Progenitor cell of endocrine pancreas (in vitro differentiated cells): ENCODE measurements around the gene SPIRE1. TPM values are rescaled to one million over a fixed set of nuclear protein-coding genes. Genes with fewer than 3 reads are reported as not detected.
"Not testable (repeated sequence)": the region's sequence is repeated elsewhere in the genome, so short reads cannot be mapped to it uniquely, and the experiment has no call there.

Experiments
- DNase-seq: peaks from one replicate; pipeline ENCODE4 v3.0.0; 2021; ENCODE audit warnings: low spot score; ENCODE audit not compliant: unreplicated experiment
- H3K27ac Mint-ChIP-seq: 2 replicates; pipeline ENCODE4 v1.8.0; 2021; ENCODE audit warnings: mild to moderate bottlenecking, moderate library complexity, mixed read lengths
- H3K27me3 Mint-ChIP-seq: 2 replicates; pipeline ENCODE4 v1.8.0; 2021; ENCODE audit warnings: mixed read lengths
- H3K36me3 Mint-ChIP-seq: 2 replicates; pipeline ENCODE4 v1.8.0; 2022; ENCODE audit warnings: mixed read lengths; ENCODE audit not compliant: insufficient read depth
- H3K4me1 Mint-ChIP-seq: 2 replicates; pipeline ENCODE4 v1.8.0; 2021; ENCODE audit warnings: low read depth, mixed read lengths
- H3K4me3 Mint-ChIP-seq: 2 replicates; pipeline ENCODE4 v1.8.0; 2021; ENCODE audit warnings: low read depth, mild to moderate bottlenecking, moderate library complexity, mixed read lengths
- H3K9me3 Mint-ChIP-seq: 2 replicates; pipeline ENCODE4 v1.8.0; 2021; ENCODE audit warnings: low read depth, mixed read lengths
- total RNA-seq: library from RNA; stranded (reverse); gene quantifications from 2 replicates; pipeline ENCODE4 v1.2.1, GENCODE V29; 2021
- TF ChIP-seq, protein P1 (sequence below): fragments of 200-600 bp; sonication (generic); IDR thresholded peaks from one replicate; pipeline ENCODE4 v1.5.0; 2021; ENCODE audit warnings: antibody characterized with exemption, mild to moderate bottlenecking; ENCODE audit not compliant: unreplicated experiment

Gene SPIRE1
- total RNA-seq, 1 donor from 2014 or later, result 24.6 TPM

DNA sequence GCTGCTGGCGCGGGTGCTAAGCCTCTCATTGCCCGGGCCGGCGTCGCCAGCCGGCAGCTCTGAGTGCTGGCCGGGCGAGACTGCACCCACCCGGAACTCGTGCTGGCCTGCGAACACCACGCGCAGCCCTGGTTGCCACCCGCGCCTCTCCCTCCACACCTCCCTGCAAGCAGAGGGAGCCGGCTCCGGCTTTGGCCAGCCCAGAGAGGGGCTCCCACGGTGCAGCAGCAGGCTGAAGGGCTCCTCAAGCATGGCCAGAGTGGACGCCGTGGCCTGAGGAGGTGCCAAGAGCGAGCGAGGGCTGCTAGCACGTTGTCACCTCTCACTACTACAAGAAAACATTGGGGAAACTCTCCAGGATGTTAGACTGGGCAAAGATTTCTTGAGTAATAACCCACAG is 98.6 kb downstream of the SPIRE1 start:
- TF ChIP-seq, protein P1, sequence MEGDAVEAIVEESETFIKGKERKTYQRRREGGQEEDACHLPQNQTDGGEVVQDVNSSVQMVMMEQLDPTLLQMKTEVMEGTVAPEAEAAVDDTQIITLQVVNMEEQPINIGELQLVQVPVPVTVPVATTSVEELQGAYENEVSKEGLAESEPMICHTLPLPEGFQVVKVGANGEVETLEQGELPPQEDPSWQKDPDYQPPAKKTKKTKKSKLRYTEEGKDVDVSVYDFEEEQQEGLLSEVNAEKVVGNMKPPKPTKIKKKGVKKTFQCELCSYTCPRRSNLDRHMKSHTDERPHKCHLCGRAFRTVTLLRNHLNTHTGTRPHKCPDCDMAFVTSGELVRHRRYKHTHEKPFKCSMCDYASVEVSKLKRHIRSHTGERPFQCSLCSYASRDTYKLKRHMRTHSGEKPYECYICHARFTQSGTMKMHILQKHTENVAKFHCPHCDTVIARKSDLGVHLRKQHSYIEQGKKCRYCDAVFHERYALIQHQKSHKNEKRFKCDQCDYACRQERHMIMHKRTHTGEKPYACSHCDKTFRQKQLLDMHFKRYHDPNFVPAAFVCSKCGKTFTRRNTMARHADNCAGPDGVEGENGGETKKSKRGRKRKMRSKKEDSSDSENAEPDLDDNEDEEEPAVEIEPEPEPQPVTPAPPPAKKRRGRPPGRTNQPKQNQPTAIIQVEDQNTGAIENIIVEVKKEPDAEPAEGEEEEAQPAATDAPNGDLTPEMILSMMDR, result no peak
- Mint-ChIP-seq H3K9me3 (peaks cover 37% of the 10 kb centered on the region), H3K27ac (no peak overlapping the region), H3K36me3 (peaks cover 38% of the 10 kb centered on the region), H3K4me3 (no peak overlapping the region), H3K27me3 (no peaks in the 10 kb centered on the region), H3K4me1 (no peaks in the 10 kb centered on the region)
- DNase-seq, result no peak

DNA sequence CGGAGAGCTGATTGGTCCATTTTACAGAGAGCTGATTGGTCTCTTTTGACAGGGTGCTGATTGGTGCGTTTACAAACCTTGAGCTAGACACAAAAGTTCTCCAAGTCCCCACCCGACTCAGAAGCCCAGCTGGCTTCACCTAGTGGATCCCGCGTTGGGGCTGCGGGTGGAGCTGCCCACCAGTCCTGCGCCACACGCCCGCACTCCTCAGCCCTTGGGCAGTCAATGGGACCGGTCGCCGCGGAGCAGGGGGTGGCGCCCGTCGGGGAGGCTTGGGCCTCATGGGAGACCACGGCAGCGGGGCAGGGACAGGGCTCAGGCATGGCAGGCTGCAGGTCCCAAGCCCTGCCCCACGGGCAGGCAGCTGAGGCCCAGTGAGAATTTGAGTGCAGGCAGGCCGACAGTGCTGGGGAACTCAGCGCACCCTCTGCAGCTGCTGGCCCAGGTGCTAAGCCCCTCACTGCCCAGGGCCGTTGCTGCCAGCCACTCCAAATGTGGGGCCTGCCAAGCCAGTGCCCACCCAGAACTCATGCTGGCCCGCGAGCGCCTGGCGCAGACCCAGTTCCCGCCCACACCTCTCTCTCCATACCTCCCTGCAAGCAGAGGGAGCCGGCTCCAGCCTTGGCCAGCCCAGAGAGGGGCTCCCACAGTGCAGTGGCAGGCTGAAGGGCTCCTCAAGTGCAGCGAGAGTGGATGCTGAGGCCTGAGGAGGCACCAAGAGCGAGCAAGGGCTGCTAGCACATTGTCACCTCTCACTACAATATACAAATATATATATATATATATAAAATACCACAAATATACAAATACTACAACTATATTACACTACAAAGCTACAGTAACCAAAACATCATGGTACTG is 100.7 kb downstream of the SPIRE1 start:
- H3K27me3 Mint-ChIP-seq, result no peaks in the 10 kb centered on the region
- DNase-seq, result no peak
- no peak overlapping the region for H3K27ac Mint-ChIP-seq
- no peaks in the 10 kb centered on the region for H3K4me1 Mint-ChIP-seq
- peaks cover 43% of the 10 kb centered on the region for H3K9me3 Mint-ChIP-seq
- no peak overlapping the region for H3K4me3 Mint-ChIP-seq
- TF ChIP-seq, protein P1, result no peak
- H3K36me3 Mint-ChIP-seq, result peaks cover 44% of the 10 kb centered on the region

DNA sequence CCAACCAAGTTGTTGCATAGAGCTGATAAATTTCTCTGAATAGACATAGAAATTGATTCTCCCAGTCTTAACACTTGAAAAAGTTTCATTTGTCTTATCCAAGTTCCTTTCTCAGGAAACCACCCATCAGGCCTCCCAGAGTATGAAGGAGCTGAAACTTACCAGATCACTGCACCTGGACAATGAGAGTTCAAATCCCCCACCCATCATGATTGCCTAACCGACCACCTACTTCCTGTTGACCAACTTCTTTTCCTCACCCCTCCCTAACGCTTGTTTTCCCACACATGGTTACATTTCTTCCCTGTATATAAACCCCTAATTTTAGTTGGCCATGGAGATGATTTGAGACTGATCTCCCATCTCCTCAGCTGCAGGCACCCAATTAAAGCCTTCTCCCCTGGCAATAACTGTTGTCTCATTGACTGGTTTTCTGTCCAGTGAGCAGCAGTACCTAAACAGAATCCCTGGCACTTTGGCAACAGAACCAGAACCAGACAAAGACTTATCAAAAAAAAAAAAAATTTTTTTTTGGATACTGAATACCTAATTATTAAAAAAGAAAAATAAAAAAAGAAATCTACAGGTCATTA is 103.0 kb downstream of the SPIRE1 start:
- Mint-ChIP-seq H3K9me3 (peaks cover 38% of the 10 kb centered on the region), H3K27ac (no peak overlapping the region), H3K27me3 (no peaks in the 10 kb centered on the region), H3K4me3 (no peak overlapping the region), H3K4me1 (no peaks in the 10 kb centered on the region), H3K36me3 (peaks cover 41% of the 10 kb centered on the region)
- TF ChIP-seq, protein P1, result no peak
- DNase-seq, result no peak

DNA sequence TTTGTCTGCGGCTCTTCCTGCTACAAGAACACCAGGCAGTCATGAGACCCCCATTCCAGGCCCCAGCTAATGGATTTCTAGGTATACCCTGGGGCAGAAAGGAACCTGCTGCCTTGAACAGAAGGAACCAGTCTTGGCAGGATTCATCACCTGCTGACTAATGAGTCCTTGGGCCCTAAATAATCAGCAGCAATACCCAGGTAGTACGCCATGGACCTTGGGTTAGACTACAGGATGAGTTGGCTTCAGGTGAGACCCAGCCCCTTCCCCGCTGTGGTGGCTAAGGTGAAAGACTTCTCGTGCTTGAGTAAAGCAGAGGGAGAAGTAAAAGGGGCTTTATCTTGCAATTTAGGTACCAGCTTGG is 105.0 kb downstream of the SPIRE1 start:
- H3K27me3 Mint-ChIP-seq, result no peaks in the 10 kb centered on the region
- no peak for DNase-seq
- no peaks in the 10 kb centered on the region for H3K4me1 Mint-ChIP-seq
- H3K9me3 Mint-ChIP-seq, result peaks cover 30% of the 10 kb centered on the region
- peaks cover 28% of the 10 kb centered on the region for H3K36me3 Mint-ChIP-seq
- no peak overlapping the region for H3K4me3 Mint-ChIP-seq
- no peak overlapping the region for H3K27ac Mint-ChIP-seq
- TF ChIP-seq, protein P1, result no peak

DNA sequence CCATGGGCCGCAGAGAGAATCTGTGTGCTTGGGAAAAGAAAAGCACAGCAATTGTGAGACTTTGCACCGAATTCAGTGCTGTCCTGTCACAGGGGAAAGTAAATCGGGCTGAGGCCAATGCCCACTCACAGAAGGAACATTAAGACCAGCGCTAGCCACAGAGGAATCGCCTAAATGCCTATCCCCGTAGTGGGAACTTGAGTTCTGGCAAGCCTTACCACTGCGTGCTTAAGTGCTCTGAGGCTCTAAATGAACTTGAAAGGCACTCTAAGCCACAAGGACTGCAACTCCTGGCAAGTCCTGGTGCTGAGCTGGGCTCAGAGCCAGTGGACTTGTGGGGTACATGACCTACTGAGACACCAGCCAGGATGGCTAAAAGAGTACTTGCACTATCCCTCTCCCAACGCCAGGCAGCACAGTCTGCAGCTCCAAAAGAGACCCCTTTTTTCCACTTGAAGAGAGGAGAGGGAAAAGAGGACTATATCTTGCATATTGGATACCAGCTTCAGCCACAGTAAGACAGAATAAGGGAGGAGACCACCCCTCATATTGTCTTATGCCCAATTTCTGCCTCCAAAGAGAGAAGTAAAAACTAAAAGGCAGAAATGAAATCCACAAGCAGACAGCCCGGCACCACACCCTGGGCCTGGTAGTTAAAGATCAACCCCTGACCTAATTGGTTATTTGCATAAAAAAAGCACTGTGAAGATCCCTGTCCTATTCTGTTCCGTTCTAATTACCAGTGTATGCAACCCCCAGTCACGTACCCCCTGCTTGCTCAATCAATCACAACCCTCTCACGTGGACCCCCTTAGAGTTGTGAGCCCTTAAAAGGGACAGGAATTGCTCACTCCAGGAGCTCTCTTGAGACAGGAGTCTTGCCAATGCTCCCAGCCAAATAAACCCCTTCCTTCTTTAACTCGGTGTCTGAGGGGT is 105.7 kb downstream of the SPIRE1 start:
- not testable (repeated sequence) for H3K4me3 Mint-ChIP-seq, H3K27me3 Mint-ChIP-seq, DNase-seq, H3K4me1 Mint-ChIP-seq, H3K27ac Mint-ChIP-seq
- Mint-ChIP-seq H3K36me3 (peaks cover 25% of the 10 kb centered on the region), H3K9me3 (peaks cover 26% of the 10 kb centered on the region)

DNA sequence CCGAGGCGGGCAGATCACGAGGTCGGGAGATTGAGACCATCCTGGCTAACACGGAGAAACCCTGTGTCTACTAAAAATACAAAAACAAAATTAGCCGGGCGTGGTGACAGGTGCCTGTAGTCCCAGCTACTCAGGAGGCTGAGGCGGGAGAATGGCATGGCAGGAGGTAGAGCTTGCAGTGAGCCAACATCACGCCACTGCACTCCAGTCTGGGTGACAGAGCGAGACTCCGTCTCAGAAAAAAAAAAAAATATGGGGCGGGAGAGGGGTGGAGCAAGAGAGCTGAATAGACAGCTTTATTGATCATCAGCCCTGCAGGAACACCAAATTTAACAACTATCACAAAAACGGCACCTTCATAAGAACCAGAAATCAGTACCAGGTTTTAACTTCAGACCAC is 106.4 kb downstream of the SPIRE1 start:
- DNase-seq, H3K27ac Mint-ChIP-seq, H3K4me3 Mint-ChIP-seq, H3K27me3 Mint-ChIP-seq, H3K4me1 Mint-ChIP-seq: not testable (repeated sequence)
- H3K36me3 Mint-ChIP-seq, result peaks cover 27% of the 10 kb centered on the region
- peaks cover 25% of the 10 kb centered on the region for H3K9me3 Mint-ChIP-seq
